HS-27A (cell line): ENCODE measurements around the gene MTA3.
"Not testable (repeated sequence)": the region's sequence is repeated elsewhere in the genome, so short reads cannot be mapped to it uniquely, and the experiment has no call there.

ENCODE experiments used
- DNase-seq: peaks from one replicate; pipeline ENCODE4 v3.0.0-alpha.2; 2012; ENCODE audit warnings: low read depth, missing footprints

MTA3 gene

DNA sequence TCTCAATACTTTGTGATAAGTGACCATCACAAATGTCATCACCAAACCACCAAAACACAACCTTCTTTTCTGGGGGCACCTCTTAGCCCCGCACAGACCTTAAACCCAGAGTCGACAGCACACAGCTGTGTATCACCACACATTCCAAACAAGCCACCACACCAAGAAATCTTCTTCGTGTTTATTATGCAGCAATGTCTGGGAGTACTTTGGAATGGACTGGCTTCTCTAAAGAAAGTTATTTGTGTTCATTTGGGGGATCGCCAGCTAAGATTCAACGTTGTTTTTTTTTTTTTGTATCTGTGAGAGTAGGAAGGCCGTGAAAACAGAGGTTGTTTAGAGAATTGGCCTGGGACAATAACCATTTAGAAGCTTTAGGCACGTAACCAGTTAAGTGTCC, 1.1 kb upstream of the MTA3 start:
- no peak for DNase-seq

DNA sequence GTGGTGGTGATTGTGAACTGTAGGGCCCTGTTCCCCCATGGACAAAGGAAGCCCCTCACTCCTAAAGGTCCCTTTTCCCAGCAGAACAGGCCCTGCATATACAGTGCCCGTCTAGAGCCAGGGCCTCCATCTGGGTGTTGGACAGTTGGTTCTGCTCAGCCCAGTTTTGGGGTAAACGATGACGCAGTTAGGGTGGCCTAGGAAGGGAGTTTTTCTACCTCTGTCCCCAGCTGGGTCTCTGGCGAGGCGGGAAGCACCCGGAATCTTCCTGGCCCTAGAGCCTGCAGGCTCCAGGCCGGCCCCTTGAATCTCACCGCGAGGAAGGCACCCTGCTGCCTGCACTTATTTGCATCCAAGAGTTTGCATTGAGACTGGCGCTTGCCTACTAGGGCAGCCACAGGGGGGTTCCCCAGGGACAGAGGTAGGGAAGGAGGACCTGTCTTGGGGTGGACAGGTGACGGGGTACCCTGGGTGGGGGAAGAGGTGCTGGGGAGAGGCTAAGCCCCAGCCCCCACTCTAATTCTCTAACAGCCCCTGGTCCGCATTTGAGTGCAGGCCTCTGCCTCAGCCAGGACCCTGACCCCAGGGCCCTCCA, 529 bp upstream of the MTA3 start:
- DNase-seq: no peak

DNA sequence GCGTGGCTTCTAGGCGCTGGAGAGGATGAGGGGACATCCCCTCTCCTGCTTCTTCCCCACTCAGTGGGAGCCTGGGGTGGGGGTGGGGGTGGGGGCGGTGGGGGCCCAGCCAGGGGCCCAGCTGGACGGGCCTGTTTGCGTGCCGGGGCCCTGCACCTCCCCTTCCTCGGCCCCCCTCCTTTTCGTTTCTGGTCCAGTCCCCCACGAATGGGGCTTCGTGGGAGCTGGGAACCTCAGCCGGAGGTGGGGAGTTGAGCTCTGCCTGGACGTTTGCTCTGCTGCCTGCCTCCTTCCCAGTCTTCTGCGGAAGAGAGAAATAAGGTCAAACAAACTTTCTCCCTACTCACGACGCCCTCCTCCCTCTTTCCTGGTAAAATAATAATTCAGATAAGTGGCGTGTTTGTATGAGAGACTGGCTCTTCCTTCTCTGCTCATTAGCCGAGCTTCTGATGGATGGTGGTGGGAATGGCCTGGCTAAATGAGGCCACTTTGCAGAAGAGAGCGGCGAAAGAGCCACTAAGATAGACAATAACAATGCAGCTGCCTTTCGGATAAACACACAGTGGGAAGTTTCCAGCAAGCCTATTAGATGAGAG, 782 bp downstream of the MTA3 start:
- DNase-seq: peak; percentile 20

DNA sequence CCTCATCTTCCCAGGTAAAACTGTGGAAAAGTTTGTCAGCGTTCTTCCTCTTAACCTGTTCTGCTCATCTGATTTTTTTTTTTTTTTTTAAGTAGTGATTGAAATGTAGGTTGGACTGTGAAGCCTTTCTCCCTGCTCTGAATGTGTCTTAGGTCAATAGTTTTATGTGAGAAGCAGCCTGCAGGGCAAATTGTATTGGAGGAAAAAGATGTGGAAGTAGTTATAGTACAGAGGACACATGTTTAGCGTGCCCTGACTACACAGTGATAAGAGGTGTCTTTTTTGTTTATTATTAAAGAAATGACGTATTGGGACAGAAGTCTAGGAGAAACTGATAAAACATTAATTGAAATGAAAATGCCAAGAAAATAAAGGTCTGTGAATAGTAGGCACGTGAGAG, 1.5 kb downstream of the MTA3 start:
- no peak for DNase-seq

DNA sequence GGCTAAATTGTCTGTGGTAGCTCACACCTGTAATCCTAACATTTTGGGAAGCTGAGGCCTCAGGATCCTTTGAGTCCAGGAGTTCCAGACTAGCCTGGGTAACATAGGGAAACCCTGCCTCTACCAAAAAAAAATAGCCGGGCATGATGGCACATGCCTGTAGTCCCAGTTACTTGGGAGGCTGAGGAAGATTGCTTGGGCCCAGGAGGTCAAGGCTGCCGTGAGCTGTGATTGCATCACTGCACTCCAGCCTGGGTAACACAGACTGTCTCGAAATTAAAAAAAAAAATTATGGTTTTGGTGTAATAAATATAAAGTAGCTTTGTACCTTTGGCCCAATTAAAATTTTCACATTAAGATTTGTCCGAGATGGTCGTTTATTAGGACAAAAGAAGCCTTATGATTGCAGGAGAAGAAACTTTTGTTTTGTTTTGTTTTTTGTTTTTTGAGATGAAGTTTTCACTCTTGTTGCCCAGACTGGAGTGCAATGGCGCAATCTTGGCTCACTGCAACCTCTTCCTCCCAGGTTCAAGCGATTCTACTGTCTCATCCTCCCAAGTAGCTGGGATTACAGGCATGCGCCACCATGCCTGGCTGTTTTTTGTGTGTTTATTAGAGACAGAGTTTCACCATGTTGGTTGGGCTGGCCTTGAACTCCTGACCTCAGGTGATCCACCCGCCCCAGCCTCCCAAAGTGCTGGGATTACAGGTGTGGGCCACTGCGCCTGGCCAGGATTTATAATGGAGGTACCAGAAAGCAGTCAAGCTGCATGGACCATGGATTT, 4.1 kb downstream of the MTA3 start:
- no peak for DNase-seq

DNA sequence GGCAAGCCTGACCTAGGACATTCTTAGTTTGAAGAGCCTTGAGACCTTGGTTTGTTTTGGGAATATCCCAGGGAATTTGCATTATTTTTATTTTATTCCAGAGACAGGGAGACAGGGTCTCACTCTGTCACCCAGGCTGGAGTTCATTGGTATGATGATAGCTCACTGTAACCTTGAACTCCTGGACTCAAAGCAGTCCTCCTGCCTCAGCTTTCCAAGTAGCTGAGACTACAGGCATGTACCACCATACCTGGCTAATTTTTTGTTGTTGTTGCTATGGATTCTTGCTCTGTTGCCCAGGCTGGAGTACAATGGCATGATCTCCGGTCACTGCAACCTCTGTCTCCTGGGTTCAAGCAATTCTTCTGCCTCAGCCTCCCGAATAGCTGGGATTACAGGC, 4.8 kb downstream of the MTA3 start:
- no peak for DNase-seq

DNA sequence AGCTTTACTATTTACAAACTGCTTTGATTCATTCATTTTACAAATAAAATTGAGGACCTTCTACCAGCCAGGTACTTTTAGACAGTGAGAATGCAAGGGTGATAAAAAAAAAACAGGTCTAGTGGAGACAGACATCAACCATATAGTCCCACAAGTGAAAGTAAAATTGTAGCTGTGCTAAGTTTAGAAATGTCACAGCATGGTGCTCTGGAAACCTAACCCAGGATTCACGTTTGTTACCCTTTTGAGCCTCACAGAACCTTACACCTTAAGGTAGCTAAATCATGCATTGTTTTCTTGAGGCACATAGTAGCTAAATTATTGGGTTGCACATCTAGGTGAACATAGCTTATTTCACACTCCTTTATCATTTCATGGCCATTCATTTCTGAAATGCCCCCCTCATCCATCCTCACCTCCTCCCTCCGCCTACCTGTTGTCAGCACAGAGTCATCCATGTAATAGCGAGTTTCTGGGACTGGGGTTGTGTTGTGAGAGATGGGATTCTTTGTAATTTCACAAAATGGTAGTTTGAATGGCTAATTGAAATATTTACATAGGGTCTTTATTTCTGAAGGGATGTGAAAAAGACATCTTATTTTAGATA, 7.1 kb downstream of the MTA3 start:
- DNase-seq: no peak

DNA sequence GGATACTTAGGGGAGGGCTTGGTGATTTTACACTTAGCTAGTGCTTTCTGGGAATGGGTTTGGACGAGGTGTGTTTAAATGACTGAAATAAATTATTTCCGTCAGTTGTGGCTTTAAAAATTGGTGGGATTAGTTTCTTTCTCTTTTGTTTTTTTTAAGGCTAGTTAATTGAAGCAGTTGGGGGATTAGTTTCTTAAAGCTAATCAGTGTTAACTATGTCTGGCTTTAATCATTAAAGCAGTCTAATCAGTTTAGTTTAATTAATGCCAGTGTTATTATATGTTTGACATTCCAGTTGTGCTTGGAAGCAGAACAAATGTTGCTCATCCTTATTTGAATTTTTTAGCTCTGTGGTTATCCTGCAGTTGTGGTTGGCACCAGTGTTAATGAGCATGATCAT, 10.2 kb downstream of the MTA3 start:
- DNase-seq: no peak

DNA sequence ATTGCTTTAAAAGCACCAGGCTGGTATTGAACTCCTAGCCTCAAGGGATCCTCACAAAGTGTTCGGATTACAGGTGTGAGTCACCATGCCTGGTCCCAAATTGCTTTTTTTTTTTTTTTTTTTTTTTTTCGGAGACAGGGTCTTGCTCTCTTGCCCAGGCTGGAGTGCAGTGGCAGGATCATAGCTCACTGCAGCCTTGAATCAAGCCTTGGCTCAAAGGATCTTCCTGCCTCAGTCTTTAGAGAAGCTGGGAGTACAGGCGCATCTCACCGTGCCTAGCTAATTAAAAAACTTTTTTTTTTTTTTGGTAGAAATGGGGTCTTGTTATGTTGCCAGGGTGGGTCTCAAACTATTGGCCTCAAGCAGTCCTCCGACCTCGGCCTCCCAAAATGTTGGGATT, 12.8 kb downstream of the MTA3 start:
- DNase-seq: no peak

DNA sequence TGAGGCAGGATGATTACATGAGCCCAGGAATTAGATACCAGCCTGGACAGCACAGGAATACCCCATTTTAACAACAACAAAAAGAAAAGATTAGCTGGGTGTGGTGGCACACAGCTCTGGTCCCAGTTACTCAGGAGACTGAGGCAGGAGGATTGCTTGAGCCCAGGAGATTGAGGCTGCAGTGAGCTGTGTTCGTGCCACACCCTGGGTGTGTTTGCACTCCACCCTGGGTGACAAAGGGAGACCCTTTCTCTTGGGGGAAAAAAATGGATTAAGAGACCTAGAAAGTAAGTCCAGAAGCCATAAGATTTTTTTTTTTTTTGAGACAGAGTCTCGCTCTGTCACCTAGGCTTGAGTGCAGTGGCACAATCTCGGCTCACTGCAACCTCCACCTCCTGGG, 16.2 kb downstream of the MTA3 start:
- DNase-seq: not testable (repeated sequence)

DNA sequence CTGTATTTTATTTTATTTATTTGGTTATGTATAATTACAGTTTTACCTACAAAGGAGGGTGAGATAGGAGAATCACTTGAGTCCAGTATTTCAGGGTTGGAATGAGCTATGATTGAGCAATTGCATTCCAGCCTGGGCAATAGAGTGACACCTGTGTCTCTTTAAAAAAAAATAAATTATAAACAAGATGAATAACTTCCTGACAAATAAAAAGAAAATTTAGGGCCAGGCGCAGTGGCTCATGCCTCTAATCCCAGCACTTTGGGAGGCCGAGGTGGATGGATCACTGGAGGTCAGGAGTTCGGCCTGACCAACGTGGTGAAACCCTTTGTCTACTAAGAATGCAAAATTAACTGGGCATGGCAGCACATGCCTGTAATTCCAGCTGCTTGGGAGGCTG, 17.3 kb downstream of the MTA3 start:
- no peak for DNase-seq

DNA sequence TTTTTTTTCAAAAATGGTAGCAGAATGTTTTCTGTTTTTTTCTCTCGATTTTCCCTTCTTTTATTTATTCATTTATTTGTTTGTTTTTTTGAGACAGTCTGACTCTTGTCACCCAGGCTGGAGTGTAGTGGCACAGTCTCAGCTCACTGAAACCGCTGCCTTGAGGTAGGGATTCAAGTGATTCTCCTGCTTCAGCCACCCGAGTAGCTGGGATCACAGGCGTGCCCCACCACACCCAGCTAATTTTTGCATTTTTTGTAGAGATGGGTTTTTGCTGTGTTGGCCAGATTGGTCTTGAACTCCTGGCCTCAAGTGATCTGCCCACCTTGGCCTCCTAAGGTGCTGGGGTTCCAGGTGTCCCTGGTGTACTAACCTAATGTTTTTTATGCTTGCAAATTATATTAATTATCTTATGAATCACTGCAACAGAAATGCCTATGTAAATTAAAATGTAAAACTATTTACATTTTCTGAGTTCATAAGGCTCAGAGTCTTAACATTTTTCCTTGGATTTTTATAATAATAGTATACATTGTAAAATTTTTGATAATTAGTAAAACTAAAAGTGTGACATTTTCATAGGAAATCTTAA, 19.2 kb downstream of the MTA3 start:
- no peak for DNase-seq

DNA sequence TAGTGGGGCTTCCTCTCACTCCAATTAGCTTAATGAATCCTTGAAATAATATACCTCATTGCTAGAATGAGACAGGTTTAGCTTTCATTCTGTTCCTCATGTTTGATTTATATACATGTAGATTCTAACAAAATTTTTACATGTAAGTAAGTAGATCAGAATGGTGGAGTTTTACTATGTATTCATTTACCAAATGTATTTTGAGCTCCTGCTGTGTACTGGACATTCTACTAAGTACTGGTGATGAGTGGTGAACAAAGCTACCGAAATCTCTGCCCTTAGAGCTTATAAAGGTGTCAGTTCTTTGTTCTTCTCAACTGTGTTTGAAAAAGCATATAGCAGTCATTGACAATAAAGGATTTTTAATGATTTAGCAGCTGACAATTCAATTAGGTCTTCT, 19.7 kb downstream of the MTA3 start:
- no peak for DNase-seq

DNA sequence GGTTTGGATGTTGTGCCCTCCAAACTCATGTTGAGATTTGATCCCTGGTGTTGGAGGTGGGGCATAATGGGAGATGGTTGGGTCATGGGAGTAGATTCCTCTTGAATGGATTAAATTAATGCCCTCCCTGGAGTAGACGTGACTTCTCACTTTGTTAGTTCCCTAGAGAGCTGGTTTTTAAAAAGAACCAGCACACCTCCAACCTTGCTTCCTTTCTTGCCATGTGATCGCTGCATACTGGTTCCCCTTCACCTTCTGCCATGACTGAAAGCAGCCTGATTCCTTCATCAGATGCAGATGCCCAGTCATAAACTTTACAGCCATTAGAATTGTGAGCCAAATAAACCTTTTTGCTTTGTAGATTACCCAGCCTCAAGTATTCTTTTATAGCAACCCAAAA, 21.7 kb downstream of the MTA3 start:
- DNase-seq: no peak

DNA sequence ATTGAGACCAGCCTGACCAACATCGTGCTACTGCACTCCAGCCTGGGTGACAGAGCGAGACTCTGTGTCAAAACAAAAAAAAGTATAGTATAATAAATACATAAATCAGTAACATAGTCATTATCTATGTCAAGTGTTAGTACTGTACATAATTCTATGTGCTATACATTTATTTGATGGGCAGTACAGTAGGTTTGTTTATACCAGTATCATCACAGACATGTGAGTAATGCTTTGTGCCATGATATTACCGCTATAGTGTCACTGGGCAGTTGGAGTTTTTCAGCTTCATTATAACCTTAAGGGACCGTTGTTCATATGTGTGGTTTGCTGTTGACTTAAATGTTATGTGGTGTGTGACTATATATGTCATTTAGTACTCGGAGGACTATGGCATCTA, 24.9 kb downstream of the MTA3 start:
- no peak for DNase-seq

DNA sequence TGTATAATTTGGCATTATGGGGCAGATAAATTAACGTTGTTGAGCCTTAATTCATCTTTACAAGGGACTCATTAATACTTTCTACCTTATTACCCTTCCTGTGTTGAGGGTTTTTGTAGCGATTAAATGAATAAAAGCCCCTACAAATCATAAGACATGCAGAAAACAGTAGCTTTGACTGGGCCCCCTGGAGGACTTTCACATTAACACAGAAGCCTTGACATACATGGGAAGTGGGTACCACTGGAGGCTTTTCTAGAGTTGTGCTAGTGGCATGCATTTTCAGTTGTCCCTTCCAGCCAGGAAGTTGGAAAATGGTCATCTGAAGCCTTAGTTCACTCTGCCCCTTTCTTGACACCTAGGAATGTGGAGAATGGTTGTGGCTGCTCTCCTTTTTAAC, 30.2 kb downstream of the MTA3 start:
- no peak for DNase-seq

DNA sequence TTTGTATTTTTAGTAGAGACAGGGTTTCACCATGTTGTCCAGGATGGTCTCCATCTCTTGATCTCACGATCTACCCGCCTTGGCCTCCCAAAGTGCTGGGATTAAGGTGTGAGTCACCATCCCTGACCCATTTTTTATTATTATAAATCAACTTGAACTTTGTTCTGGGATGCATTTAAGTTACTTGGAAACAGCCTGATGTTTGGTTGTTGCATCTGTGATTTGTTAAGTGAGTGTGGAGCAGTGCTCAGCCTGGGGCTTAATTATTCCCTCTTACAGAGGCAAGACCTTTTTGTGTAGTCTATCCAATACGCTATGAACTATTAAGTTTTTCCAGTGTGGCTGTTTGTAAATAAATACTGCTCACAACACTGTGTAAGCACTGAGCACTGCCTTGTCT, 32.6 kb downstream of the MTA3 start:
- DNase-seq: no peak

DNA sequence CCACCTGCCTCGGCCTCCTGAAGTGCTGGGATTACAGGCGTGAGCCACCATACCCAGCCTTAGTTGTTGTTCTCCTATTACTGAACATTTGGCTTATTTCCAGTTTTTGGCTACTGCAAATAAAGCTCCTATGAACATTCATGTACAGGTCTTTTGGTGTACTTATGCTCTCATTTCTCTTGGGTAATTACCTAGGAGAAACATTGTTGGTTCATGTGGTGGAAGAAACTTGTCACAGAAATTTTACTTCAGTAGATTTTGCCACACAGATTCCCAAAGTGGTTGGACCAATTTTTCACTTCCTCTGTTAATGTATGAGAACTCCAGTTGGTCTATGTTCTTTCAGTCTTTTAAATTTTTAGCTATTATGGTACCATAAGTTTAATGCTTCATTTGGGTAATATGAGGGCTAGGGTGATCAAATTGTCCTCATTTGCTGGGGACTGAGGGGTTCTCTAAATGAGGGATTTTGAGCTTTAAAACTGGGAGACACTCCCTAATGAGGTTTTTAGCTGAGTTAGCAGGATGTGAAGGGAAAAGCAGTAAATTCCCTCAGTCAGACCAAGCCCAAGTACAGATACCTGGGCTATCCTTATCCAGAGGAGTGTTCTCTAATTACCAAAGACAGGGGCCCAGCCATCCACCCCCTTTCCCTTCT, 33.9 kb downstream of the MTA3 start:
- DNase-seq: no peak

DNA sequence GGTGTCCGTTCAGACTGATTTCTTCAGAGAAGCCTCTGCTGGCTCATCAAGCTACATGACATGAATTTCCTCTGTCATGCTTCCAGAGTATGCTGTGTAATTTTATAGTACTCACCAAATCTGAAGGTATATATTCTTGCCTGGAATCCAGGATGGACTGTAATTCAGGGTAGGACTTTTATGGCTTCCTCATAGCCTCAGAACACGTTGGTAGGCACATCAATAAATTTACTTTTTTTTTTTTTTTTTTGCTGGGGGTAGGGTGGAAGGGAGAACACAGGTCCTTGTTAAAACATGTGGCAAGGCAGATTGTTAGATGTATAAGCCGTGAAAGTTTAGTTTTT, 34.4 kb downstream of the MTA3 start:
- DNase-seq: no peak

DNA sequence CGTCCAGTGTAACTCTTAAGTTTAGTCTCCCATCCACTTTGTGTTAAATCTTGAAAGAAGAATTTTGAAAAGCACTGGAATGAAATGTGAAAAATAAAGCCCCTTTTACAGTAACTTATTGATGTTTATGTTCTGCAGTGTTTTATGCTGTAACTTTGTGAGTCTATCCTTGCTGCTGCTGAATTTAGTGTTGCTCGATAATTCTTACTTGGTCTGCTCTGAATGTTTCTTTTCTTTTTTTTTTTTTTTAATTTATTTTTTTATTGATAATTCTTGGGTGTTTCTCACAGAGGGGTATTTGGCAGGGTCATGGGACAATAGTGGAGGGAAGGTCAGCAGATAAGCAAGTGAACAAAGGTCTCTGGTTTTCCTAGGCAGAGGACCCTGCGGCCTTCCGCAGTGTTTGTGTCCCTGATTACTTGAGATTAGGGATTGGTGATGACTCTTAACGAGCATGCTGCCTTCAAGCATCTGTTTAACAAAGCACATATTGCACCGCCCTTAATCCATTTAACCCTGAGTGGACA, 36.0 kb downstream of the MTA3 start:
- not testable (repeated sequence) for DNase-seq

DNA sequence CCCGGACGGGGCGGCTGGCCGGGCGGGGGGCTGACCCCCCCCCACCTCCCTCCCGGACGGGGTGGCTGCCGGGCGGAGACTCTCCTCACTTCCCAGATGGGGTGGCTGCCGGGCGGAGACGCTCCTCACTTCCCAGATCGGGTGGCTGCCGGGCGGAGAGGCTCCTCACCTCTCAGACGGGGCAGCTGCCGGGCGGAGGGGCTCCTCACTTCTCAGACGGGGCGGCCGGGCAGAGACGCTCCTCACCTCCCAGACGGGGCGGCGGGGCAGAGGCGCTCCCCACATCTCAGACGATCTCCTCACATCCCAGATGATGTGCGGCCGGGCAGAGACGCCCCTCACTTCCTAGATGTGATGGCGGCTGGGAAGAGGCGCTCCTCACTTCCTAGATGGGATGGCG, 37.7 kb downstream of the MTA3 start:
- not testable (repeated sequence) for DNase-seq

DNA sequence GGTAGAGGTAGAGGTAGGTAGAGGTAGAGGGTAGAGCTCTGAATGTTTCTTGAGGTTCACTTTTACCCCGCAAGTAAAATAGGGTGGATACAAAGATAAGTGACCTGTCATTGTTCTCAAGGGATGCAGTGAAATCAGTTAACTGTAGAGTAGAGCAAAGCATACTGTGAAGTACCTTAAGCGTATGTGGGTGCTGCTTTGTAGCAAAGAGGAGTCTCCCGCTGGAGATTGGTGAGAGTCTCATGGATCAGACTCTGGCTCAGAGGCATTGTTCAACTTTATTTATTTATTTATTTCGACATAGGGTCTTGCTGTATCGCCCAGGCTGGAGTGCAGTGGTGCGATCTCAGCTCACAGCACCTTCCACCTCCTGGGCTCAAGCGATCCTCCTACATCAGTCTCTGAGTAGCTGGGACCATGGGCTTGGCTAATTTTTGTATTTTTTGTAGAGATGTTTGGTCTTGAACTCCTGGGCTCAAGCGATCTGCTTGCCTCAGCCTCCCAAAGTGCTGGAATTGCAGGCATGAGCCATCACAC, 38.7 kb downstream of the MTA3 start:
- no peak for DNase-seq
